Neural progenitor cell (in vitro differentiated cells): ENCODE data around the gene TMEM41A. TPM values are rescaled to one million over a fixed set of nuclear protein-coding genes. Genes with fewer than 3 reads are reported as not detected.

Experiments
- DNase-seq: peaks from one replicate; pipeline ENCODE4 v3.0.0-alpha.2; 2016; ENCODE audit warnings: low spot score
- H2AFZ ChIP-seq: fragments of 200-600 bp; sonication (generic); replicated peaks from 2 replicates; pipeline ENCODE4 v1.6.1; 2016; ENCODE audit warnings: antibody characterized with exemption
- H3F3A ChIP-seq: fragments of 200-600 bp; sonication (generic); 2 replicates; pipeline ENCODE4 v1.6.1; 2016; ENCODE audit warnings: antibody characterized with exemption, low read depth
- H3K27ac ChIP-seq: fragments of 200-600 bp; sonication (generic); 2 replicates; pipeline ENCODE4 v1.5.1; 2016; ENCODE audit warnings: mild to moderate bottlenecking
- H3K27me3 ChIP-seq: fragments of 200-600 bp; sonication (generic); 2 replicates; pipeline ENCODE4 v1.6.1; 2016; ENCODE audit warnings: mild to moderate bottlenecking, moderate library complexity
- H3K36me3 ChIP-seq: fragments of 200-600 bp; sonication (generic); 2 replicates; pipeline ENCODE4 v1.5.1; 2016
- H3K4me1 ChIP-seq: fragments of 200-600 bp; sonication (generic); 2 replicates; pipeline ENCODE4 v1.6.1; 2016; ENCODE audit warnings: mixed run types
- H3K4me2 ChIP-seq: fragments of 200-600 bp; sonication (generic); 2 replicates; pipeline ENCODE4 v1.6.1; 2016
- H3K4me3 ChIP-seq: fragments of 200-600 bp; sonication (generic); 2 replicates; pipeline ENCODE4 v1.5.1; 2016
- H3K79me2 ChIP-seq: fragments of 200-600 bp; sonication (generic); 2 replicates; pipeline ENCODE4 v1.6.1; 2016; ENCODE audit warnings: low read depth
- H3K9ac ChIP-seq: fragments of 200-600 bp; sonication (generic); 2 replicates; pipeline ENCODE4 v1.6.1; 2016
- H3K9me3 ChIP-seq: fragments of 200-600 bp; sonication (generic); 2 replicates; pipeline ENCODE4 v1.5.1; 2016; ENCODE audit warnings: low read depth
- H4K20me1 ChIP-seq: fragments of 200-600 bp; sonication (generic); 2 replicates; pipeline ENCODE4 v1.6.1; 2016; ENCODE audit warnings: low read depth
- H3K27ac Mint-ChIP-seq: 3 replicates; pipeline ENCODE4 v1.8.0; 2021; ENCODE audit warnings: mixed read lengths
- H3K27me3 Mint-ChIP-seq: 2 replicates; pipeline ENCODE4 v1.8.0; 2022; ENCODE audit warnings: low read depth, mild to moderate bottlenecking, inconsistent platforms, moderate library complexity, mixed read lengths; ENCODE audit not compliant: insufficient read depth
- H3K36me3 Mint-ChIP-seq: 3 replicates; pipeline ENCODE4 v1.8.0; 2021; ENCODE audit warnings: mixed read lengths
- H3K4me1 Mint-ChIP-seq: 3 replicates; pipeline ENCODE4 v1.8.0; 2021; ENCODE audit warnings: mixed read lengths
- H3K4me3 Mint-ChIP-seq: 3 replicates; pipeline ENCODE4 v1.8.0; 2021; ENCODE audit warnings: mild to moderate bottlenecking, moderate library complexity, mixed read lengths
- H3K9me3 Mint-ChIP-seq: 3 replicates; pipeline ENCODE4 v1.8.0; 2020; ENCODE audit warnings: mixed read lengths
- EZH2 ChIP-seq: fragments of 200-600 bp; sonication (generic); IDR thresholded peaks from 2 replicates; pipeline ENCODE4 v1.6.1; 2017; ENCODE audit warnings: antibody characterized with exemption, mild to moderate bottlenecking, moderate library complexity
- EZH2phosphoT487 ChIP-seq: fragments of 200-600 bp; sonication (generic); IDR thresholded peaks from 2 replicates; pipeline ENCODE4 v1.6.1; 2017; ENCODE audit warnings: antibody characterized with exemption
- total RNA-seq: library from RNA; depleted of rRNA; stranded (reverse); fragments of >200 nt; gene quantifications from 2 replicates; pipeline ENCODE4 v1.2.3, GENCODE V29; 2015; ENCODE audit warnings: low replicate concordance
- TF ChIP-seq, protein P1 (sequence below): fragments of 200-600 bp; sonication (generic); IDR thresholded peaks from 2 replicates; pipeline ENCODE4 v1.5.1; 2017; ENCODE audit warnings: antibody characterized with exemption, mild to moderate bottlenecking

The TMEM41A gene
- total RNA-seq, 1 donor from 2014 or later: 11.8 TPM

DNA sequence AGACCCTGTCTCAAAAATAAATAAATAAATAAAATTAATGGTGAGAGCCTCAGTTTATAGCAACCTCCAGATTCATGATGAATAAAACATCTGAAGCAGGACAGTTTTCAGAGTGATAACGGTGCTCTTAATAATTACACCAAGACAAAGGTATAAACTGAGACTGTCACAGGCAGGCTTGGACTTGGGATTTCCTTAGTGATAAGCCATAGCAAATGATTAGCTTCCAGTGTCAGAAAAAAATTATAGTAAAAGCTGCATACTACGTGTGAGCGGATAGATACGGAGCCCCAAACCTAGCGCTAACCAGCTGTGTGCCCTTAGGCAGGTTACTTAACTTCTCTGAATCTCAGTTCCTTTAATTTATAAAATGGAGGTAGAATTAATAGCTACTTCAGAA lies 32.0 kb upstream of the TMEM41A start:
- H3K27ac ChIP-seq: no peak overlapping the region

GRCh38 chr3:185528532-185528931 lies 29.7 kb upstream of the TMEM41A start:
- H3K4me1 Mint-ChIP-seq: peaks cover 7% of the 10 kb centered on the region
- Histone ChIP-seq H3K4me3 (no peak overlapping the region), H3K4me2 (no peak overlapping the region), H3K79me2 (no peaks in the 10 kb centered on the region), H3F3A (no peaks in the 10 kb centered on the region), H3K9ac (no peak overlapping the region), H2AFZ (no peak overlapping the region), H3K4me1 (peaks cover 7% of the 10 kb centered on the region), H3K9me3 (no peaks in the 10 kb centered on the region), H3K27ac (no peak overlapping the region), H4K20me1 (no peaks in the 10 kb centered on the region), H3K27me3 (no peaks in the 10 kb centered on the region), H3K36me3 (no peaks in the 10 kb centered on the region)
- TF ChIP-seq EZH2 (no peak), EZH2phosphoT487 (no peak)
- TF ChIP-seq, protein P1, sequence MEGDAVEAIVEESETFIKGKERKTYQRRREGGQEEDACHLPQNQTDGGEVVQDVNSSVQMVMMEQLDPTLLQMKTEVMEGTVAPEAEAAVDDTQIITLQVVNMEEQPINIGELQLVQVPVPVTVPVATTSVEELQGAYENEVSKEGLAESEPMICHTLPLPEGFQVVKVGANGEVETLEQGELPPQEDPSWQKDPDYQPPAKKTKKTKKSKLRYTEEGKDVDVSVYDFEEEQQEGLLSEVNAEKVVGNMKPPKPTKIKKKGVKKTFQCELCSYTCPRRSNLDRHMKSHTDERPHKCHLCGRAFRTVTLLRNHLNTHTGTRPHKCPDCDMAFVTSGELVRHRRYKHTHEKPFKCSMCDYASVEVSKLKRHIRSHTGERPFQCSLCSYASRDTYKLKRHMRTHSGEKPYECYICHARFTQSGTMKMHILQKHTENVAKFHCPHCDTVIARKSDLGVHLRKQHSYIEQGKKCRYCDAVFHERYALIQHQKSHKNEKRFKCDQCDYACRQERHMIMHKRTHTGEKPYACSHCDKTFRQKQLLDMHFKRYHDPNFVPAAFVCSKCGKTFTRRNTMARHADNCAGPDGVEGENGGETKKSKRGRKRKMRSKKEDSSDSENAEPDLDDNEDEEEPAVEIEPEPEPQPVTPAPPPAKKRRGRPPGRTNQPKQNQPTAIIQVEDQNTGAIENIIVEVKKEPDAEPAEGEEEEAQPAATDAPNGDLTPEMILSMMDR: no peak
- H3K36me3 Mint-ChIP-seq: no peaks in the 10 kb centered on the region
- no peaks in the 10 kb centered on the region for H3K9me3 Mint-ChIP-seq
- peaks cover 7% of the 10 kb centered on the region for H3K27me3 Mint-ChIP-seq
- DNase-seq: no peak
- no peak overlapping the region for H3K4me3 Mint-ChIP-seq
- no peak overlapping the region for H3K27ac Mint-ChIP-seq

More for the DNA sequence above, 32.0 kb upstream of the TMEM41A start:
- Mint-ChIP-seq H3K36me3 (no peaks in the 10 kb centered on the region), H3K4me3 (no peak overlapping the region), H3K27me3 (peaks cover 5% of the 10 kb centered on the region), H3K9me3 (no peaks in the 10 kb centered on the region), H3K27ac (no peak overlapping the region), H3K4me1 (peaks cover 7% of the 10 kb centered on the region)
- Histone ChIP-seq H4K20me1 (no peaks in the 10 kb centered on the region), H2AFZ (no peak overlapping the region), H3K9me3 (no peaks in the 10 kb centered on the region), H3K9ac (no peak overlapping the region), H3K4me3 (no peak overlapping the region), H3K27me3 (no peaks in the 10 kb centered on the region), H3K79me2 (no peaks in the 10 kb centered on the region), H3K4me1 (peaks cover 7% of the 10 kb centered on the region), H3F3A (no peaks in the 10 kb centered on the region), H3K4me2 (no peak overlapping the region), H3K36me3 (no peaks in the 10 kb centered on the region)
- DNase-seq: no peak
- TF ChIP-seq, protein P1: no peak
- TF ChIP-seq EZH2phosphoT487: no peak
- no peak for TF ChIP-seq EZH2

GRCh38 chr3:185527364-185527763 lies 28.5 kb upstream of the TMEM41A start:
- Histone ChIP-seq H3K9ac (no peak overlapping the region), H2AFZ (no peak overlapping the region), H3K9me3 (no peaks in the 10 kb centered on the region), H3K79me2 (no peaks in the 10 kb centered on the region), H3K27me3 (peaks cover 5% of the 10 kb centered on the region), H3K4me2 (no peak overlapping the region), H3K4me1 (no peaks in the 10 kb centered on the region), H3K27ac (no peak overlapping the region), H3F3A (no peaks in the 10 kb centered on the region), H3K36me3 (no peaks in the 10 kb centered on the region), H3K4me3 (no peak overlapping the region), H4K20me1 (no peaks in the 10 kb centered on the region)
- Mint-ChIP-seq H3K9me3 (no peaks in the 10 kb centered on the region), H3K27me3 (peaks cover 7% of the 10 kb centered on the region), H3K4me3 (no peak overlapping the region), H3K36me3 (no peaks in the 10 kb centered on the region), H3K27ac (no peak overlapping the region), H3K4me1 (no peaks in the 10 kb centered on the region)
- no peak for DNase-seq
- TF ChIP-seq EZH2 (no peak), EZH2phosphoT487 (no peak)
- TF ChIP-seq, protein P1: no peak
